Measurements from ENCODE around the gene ZNF627.
A peak's percentile ranks its signal among the peaks of the same experiment; 100 is the strongest.
"Not testable (repeated sequence)": the region's sequence is repeated elsewhere in the genome, so short reads cannot be mapped to it uniquely, and the experiment has no call there.

ZNF627 gene

DNA sequence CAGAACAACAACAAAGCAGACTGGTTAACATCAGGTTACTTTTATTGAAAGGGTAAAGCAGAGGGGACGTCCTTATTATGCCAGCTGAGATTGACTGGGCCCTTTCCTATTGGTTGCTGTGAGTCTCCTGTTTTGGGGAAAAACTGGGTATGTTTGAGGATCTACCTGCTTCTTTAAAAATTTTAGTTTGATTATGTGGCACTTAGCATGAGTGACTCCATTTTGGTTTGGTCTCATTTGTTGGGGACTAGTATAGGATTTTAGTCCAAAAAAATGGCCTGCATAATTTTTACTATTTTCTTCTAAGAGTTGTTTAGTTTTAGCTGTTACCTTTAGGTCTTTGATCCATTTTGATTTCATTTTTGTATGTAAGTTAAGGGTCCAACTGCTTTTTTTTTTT, 14.4 kb downstream of the ZNF627 start:
- Histone ChIP-seq H3K36me3 (ENCODE audit: control insufficient read depth, insufficient read depth, low read length) (peaks cover 2% of the 10 kb centered on the region), H3K4me3 (ENCODE audit: low read length) (no peak overlapping the region), H3K9me3 (ENCODE audit: control insufficient read depth, low read length) (peaks cover 2% of the 10 kb centered on the region), H3K4me1 (ENCODE audit: control insufficient read depth, insufficient read depth, low read length) (no peaks in the 10 kb centered on the region), H3K27me3 (ENCODE audit: control insufficient read depth, insufficient read depth, low read length) (no peaks in the 10 kb centered on the region), H3K9ac (ENCODE audit: low read length) (no peak overlapping the region)

GRCh38 chr19:11612816-11613511, 15.7 kb downstream of the ZNF627 start:
- Histone ChIP-seq H3K36me3 (ENCODE audit: control insufficient read depth, insufficient read depth, low read length) (peaks cover 9% of the 10 kb centered on the region), H3K27me3 (ENCODE audit: control insufficient read depth, insufficient read depth, low read length) (no peaks in the 10 kb centered on the region)

GRCh38 chr19:11617180-11618062, 20.1 kb downstream of the ZNF627 start:
- Histone ChIP-seq H3K27me3 (ENCODE audit: control insufficient read depth, insufficient read depth, low read length) (no peaks in the 10 kb centered on the region), H3K36me3 (ENCODE audit: control insufficient read depth, insufficient read depth, low read length) (peaks cover 9% of the 10 kb centered on the region), H3K4me1 (ENCODE audit: control insufficient read depth, insufficient read depth, low read length) (no peaks in the 10 kb centered on the region), H3K4me3 (ENCODE audit: low read length) (no peak overlapping the region), H3K9me3 (ENCODE audit: control insufficient read depth, low read length) (peaks cover 8% of the 10 kb centered on the region), H3K9ac (ENCODE audit: low read length) (no peak overlapping the region)

More at GRCh38 chr19:11612816-11613511, 15.7 kb downstream of the ZNF627 start:
- Histone ChIP-seq H3K9me3 (ENCODE audit: control insufficient read depth, low read length) (peaks cover 8% of the 10 kb centered on the region), H3K9ac (ENCODE audit: low read length) (no peak overlapping the region), H3K4me3 (ENCODE audit: low read length) (no peak overlapping the region), H3K4me1 (ENCODE audit: control insufficient read depth, insufficient read depth, low read length) (no peaks in the 10 kb centered on the region)

- peaks cover 9% of the 10 kb centered on the region for H3K36me3 ChIP-seq (ENCODE audit: control insufficient read depth, insufficient read depth, low read length)
Observed at GRCh38 chr19:11620553-11620952, 23.3 kb downstream of the ZNF627 start.

DNA sequence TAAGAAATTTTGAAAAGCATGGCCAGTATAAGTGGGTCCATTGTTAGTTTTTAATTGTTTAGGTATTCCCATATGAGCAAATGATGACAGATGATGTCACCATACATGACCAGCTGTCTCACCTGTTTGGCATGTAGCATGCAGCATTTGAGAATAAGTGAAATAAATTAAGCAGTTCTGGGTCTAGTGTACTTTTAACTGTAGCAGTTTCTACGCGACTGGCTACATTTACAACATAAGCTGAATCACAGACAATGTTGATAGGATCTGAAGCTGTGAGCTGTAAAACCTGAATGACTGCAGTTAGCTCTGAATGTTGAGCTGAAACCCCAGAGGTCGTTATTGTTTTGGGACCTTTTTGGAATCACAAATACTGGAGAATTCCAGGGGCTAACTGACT, 25.1 kb downstream of the ZNF627 start:
- H3K36me3 ChIP-seq (ENCODE audit: control insufficient read depth, insufficient read depth, low read length); H3K4me3 ChIP-seq (ENCODE audit: low read length); H3K27me3 ChIP-seq (ENCODE audit: control insufficient read depth, insufficient read depth, low read length); H3K9ac ChIP-seq (ENCODE audit: low read length); H3K4me1 ChIP-seq (ENCODE audit: control insufficient read depth, insufficient read depth, low read length); H3K9me3 ChIP-seq (ENCODE audit: control insufficient read depth, low read length): not testable (repeated sequence)

More at GRCh38 chr19:11620553-11620952, 23.3 kb downstream of the ZNF627 start:
- no peak overlapping the region for H3K9ac ChIP-seq (ENCODE audit: low read length)
- peaks cover 3% of the 10 kb centered on the region for H3K4me1 ChIP-seq (ENCODE audit: control insufficient read depth, insufficient read depth, low read length)
- H3K27me3 ChIP-seq (ENCODE audit: control insufficient read depth, insufficient read depth, low read length), result no peaks in the 10 kb centered on the region
- peaks cover 8% of the 10 kb centered on the region for H3K9me3 ChIP-seq (ENCODE audit: control insufficient read depth, low read length)
- H3K4me3 ChIP-seq (ENCODE audit: low read length), result no peak overlapping the region

- Histone ChIP-seq H3K4me3 (ENCODE audit: low read length) (peak overlapping the region; percentile 50), H3K9ac (ENCODE audit: low read length) (peak overlapping the region; percentile 8), H3K36me3 (ENCODE audit: control insufficient read depth, insufficient read depth, low read length) (no peaks in the 10 kb centered on the region), H3K4me1 (ENCODE audit: control insufficient read depth, insufficient read depth, low read length) (peaks cover 3% of the 10 kb centered on the region), H3K27me3 (ENCODE audit: control insufficient read depth, insufficient read depth, low read length) (no peaks in the 10 kb centered on the region), H3K9me3 (ENCODE audit: control insufficient read depth, low read length) (no peaks in the 10 kb centered on the region)
Observed at GRCh38 chr19:11624069-11624463, 26.8 kb downstream of the ZNF627 start.

- no peak overlapping the region for H3K9ac ChIP-seq (ENCODE audit: low read length)
- H3K4me1 ChIP-seq (ENCODE audit: control insufficient read depth, insufficient read depth, low read length), result peaks cover 3% of the 10 kb centered on the region
- no peaks in the 10 kb centered on the region for H3K27me3 ChIP-seq (ENCODE audit: control insufficient read depth, insufficient read depth, low read length)
- no peaks in the 10 kb centered on the region for H3K36me3 ChIP-seq (ENCODE audit: control insufficient read depth, insufficient read depth, low read length)
- no peaks in the 10 kb centered on the region for H3K9me3 ChIP-seq (ENCODE audit: control insufficient read depth, low read length)
- H3K4me3 ChIP-seq (ENCODE audit: low read length), result no peak overlapping the region
Observed at GRCh38 chr19:11626252-11626651, 29.0 kb downstream of the ZNF627 start.

GRCh38 chr19:11633223-11633622, 35.9 kb downstream of the ZNF627 start:
- Histone ChIP-seq H3K27me3 (ENCODE audit: control insufficient read depth, insufficient read depth, low read length) (no peaks in the 10 kb centered on the region), H3K4me3 (ENCODE audit: low read length) (no peak overlapping the region), H3K36me3 (ENCODE audit: control insufficient read depth, insufficient read depth, low read length) (no peaks in the 10 kb centered on the region), H3K9me3 (ENCODE audit: control insufficient read depth, low read length) (no peaks in the 10 kb centered on the region), H3K9ac (ENCODE audit: low read length) (no peak overlapping the region), H3K4me1 (ENCODE audit: control insufficient read depth, insufficient read depth, low read length) (no peaks in the 10 kb centered on the region)

GRCh38 chr19:11634018-11634662, 36.9 kb downstream of the ZNF627 start:
- H3K9me3 ChIP-seq (ENCODE audit: control insufficient read depth, low read length); H3K4me3 ChIP-seq (ENCODE audit: low read length); H3K27me3 ChIP-seq (ENCODE audit: control insufficient read depth, insufficient read depth, low read length); H3K9ac ChIP-seq (ENCODE audit: low read length); H3K36me3 ChIP-seq (ENCODE audit: control insufficient read depth, insufficient read depth, low read length); H3K4me1 ChIP-seq (ENCODE audit: control insufficient read depth, insufficient read depth, low read length): not testable (repeated sequence)

- H3K4me3 ChIP-seq (ENCODE audit: low read length), result peak overlapping the region; percentile 77
- H3K9ac ChIP-seq (ENCODE audit: low read length), result no peak overlapping the region
- H3K9me3 ChIP-seq (ENCODE audit: control insufficient read depth, low read length), result no peaks in the 10 kb centered on the region
- H3K4me1 ChIP-seq (ENCODE audit: control insufficient read depth, insufficient read depth, low read length), result no peaks in the 10 kb centered on the region
- H3K36me3 ChIP-seq (ENCODE audit: control insufficient read depth, insufficient read depth, low read length), result no peaks in the 10 kb centered on the region
- H3K27me3 ChIP-seq (ENCODE audit: control insufficient read depth, insufficient read depth, low read length), result no peaks in the 10 kb centered on the region
Observed at GRCh38 chr19:11639245-11639601, 41.9 kb downstream of the ZNF627 start.

DNA sequence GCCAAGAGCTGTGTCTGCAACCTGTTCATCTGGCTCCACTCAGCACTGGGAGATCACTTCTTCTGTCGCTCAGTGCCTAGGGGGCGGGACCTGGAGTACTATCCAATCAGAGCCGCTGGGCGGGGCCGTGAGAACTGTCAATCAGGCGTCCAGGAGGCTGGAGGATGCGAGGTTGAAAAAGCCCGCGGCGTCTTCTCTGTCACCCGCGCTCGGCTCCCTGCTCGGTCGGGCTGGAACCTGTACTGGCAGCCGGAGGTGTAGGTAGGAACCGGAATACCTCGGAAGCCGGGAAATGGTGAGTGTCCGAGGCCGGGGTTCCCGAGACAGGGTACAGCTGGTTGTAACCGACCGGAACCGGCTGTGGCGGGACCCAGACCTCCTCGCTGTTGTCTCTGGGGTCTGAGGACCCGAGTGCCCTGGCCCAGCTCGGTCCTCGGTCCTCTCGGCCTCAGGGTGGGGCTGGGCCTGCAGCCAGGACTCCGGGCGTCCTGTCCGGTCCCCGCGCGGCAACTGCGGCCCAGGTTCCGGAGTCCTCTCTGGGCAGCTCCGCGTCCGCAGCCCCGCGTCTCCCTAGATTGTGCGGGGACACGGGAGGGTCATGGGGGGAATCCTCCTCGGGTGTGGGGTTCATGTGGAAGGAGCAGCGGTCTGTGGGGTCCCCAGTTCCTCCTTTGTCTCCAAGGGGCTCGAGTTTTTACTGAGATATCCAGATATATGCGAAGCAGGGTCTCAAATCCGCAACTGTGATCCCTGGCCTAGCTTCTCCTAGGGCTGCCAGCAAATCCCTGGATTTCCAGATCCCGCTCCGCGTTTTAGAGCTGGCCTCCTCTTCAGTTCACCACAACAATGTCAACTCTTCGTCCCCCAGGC, 42.6 kb downstream of the ZNF627 start:
- Histone ChIP-seq H3K36me3 (ENCODE audit: control insufficient read depth, insufficient read depth, low read length) (no peaks in the 10 kb centered on the region), H3K9ac (ENCODE audit: low read length) (peak overlapping the region; percentile 78), H3K9me3 (ENCODE audit: control insufficient read depth, low read length) (no peaks in the 10 kb centered on the region), H3K4me3 (ENCODE audit: low read length) (peak overlapping the region; percentile 77), H3K27me3 (ENCODE audit: control insufficient read depth, insufficient read depth, low read length) (no peaks in the 10 kb centered on the region), H3K4me1 (ENCODE audit: control insufficient read depth, insufficient read depth, low read length) (no peaks in the 10 kb centered on the region)

All from mucosa of stomach (tissue), 1 donor.